HepG2 (cell line): ENCODE measurements around the gene CACNB4. TPM values are rescaled to one million over a fixed set of nuclear protein-coding genes. Genes with fewer than 3 reads are reported as not detected.

Source experiments
- ATAC-seq: fragments of 200-7000 bp; cut with Tn5 transposase; 3 replicates; pipeline ENCODE4 v1.9.1; 2020; ENCODE audit warnings: mild to moderate bottlenecking, moderate library complexity
- BruUV-seq: library from RNA; stranded (reverse); fragments of 400-500 nt; replicated peaks from 2 replicates; lab custom pipeline; 2021; lab: Mats Ljungman, UMichigan
- CTCF ChIA-PET: fragments of 300-600 bp; formaldehyde crosslinking; extraction: SDS; loops from one replicate; lab custom pipeline; 2021; ENCODE audit warnings: low total read pairs, inconsistent platforms, low intra/inter-chr PET ratio; lab: Yijun Ruan, JAX
- POLR2A ChIA-PET: fragments of 350-600 bp; sonication (Branson Sonifier 250); formaldehyde crosslinking; loops from one replicate; lab custom pipeline; 2020; ENCODE audit warnings: antibody characterized with exemption, inconsistent platforms; lab: Yijun Ruan, JAX
- DNase-seq: peaks from one replicate; pipeline ENCODE4 v3.0.0-alpha.2; 2015; ENCODE audit warnings: low spot score
- FAIRE-seq: peaks from 3 replicates; lab custom pipeline; 2011; peaks lifted over from hg19 to GRCh38; lab: Jason Lieb, UNC
- H2AFZ ChIP-seq: one replicate; pipeline ENCODE4 v1.6.1; 2011; ENCODE audit warnings: low read length, inconsistent platforms
- H3K27ac ChIP-seq: fragments of 300-600 bp; 3 replicates; pipeline ENCODE4 v1.8.0; 2011; ENCODE audit warnings: mixed run types, mild to moderate bottlenecking, mixed read lengths, low read length, inconsistent platforms; ENCODE audit not compliant: insufficient read depth; ENCODE audit errors: extremely low read length
- H3K27me3 ChIP-seq, 2 experiments: fragments of 200-600 bp in 1 of 2; 2 replicates in 1 of 2; 3 replicates in 1 of 2; pipeline versions ENCODE4 v1.6.0 to v1.8.0; 2011; ENCODE audit warnings: low read length in 2 of 2, mild to moderate bottlenecking in 2 of 2, moderate library complexity in 2 of 2, inconsistent platforms in 1 of 2; ENCODE audit not compliant: insufficient read depth in 2 of 2, control insufficient read depth in 1 of 2
- H3K36me3 ChIP-seq, 2 experiments: fragments of 200-600 bp in 1 of 2; replicated peaks in 1 of 2; 2 replicates in 1 of 2; 3 replicates in 1 of 2; pipeline versions ENCODE4 v1.5.1 to v1.8.0; 2011; ENCODE audit warnings: low read length in 2 of 2, inconsistent platforms in 1 of 2; ENCODE audit not compliant: insufficient read depth in 2 of 2, control insufficient read depth in 1 of 2
- H3K4me1 ChIP-seq: 2 replicates; pipeline ENCODE4 v1.5.1; 2012; ENCODE audit warnings: low read length, inconsistent platforms; ENCODE audit not compliant: insufficient read depth
- H3K4me2 ChIP-seq: 2 replicates; pipeline ENCODE4 v1.6.0; 2011; ENCODE audit warnings: low read depth, low read length, inconsistent platforms
- H3K4me3 ChIP-seq, 3 experiments: fragments of 200-600 bp in 1 of 3; sonication (generic), shearing (Covaris generic) in 1 of 3; replicated peaks in 1 of 3; 2 replicates each; pipeline ENCODE4 v1.5.1; 2011 to 2016; ENCODE audit warnings: low read length in 3 of 3, inconsistent platforms in 2 of 3, low read depth in 2 of 3, mild to moderate bottlenecking in 2 of 3, control low read depth in 1 of 3, mixed read lengths in 1 of 3; ENCODE audit not compliant: insufficient read depth in 1 of 3
- H3K79me2 ChIP-seq: one replicate; pipeline ENCODE4 v1.6.1; 2011; ENCODE audit warnings: low read length, inconsistent platforms; ENCODE audit not compliant: insufficient read depth
- H3K9ac ChIP-seq: 2 replicates; pipeline ENCODE4 v1.6.0; 2011; ENCODE audit warnings: mild to moderate bottlenecking, low read depth, low read length, inconsistent platforms; ENCODE audit not compliant: insufficient read depth
- H3K9me3 ChIP-seq: 2 replicates; pipeline ENCODE4 v1.5.1; 2012; ENCODE audit warnings: mild to moderate bottlenecking, low read length
- H4K20me1 ChIP-seq: 2 replicates; pipeline ENCODE4 v1.6.0; 2011; ENCODE audit warnings: inconsistent platforms, mild to moderate bottlenecking, low read length, moderate library complexity; ENCODE audit not compliant: insufficient read depth
- KDM5B ChIP-seq: sonication (generic); formaldehyde crosslinking; IDR thresholded peaks from 2 replicates; pipeline ENCODE4 v1.4.0; 2020; ENCODE audit warnings: missing genetic modification reagents, mild to moderate bottlenecking, borderline replicate concordance
- MBNL3 ChIP-seq: fragments of 250-450 bp; sonication (Bioruptor Pico); conservative IDR thresholded peaks from 2 replicates; pipeline ENCODE4 v1.8.0; 2022; ENCODE audit warnings: mild to moderate bottlenecking, inconsistent platforms
- NFE2L2 ChIP-seq: fragments of 150-350 bp; IDR thresholded peaks from 2 replicates; pipeline ENCODE4 v1.6.1; 2014; ENCODE audit warnings: low read length
- PPARG ChIP-seq: conservative IDR thresholded peaks from 2 replicates; pipeline ENCODE4 v1.6.1; 2016; ENCODE audit warnings: missing biosample characterization, missing genetic modification reagents
- XRCC5 ChIP-seq: fragments of 200-400 bp; formaldehyde crosslinking; optimal IDR thresholded peaks from 2 replicates; pipeline ENCODE3; 2017; ENCODE audit warnings: mild to moderate bottlenecking, low read length
- ZBTB46 ChIP-seq: sonication (generic); formaldehyde crosslinking; IDR thresholded peaks from 2 replicates; pipeline ENCODE4 v1.4.0; 2020; ENCODE audit warnings: mild to moderate bottlenecking, missing genetic modification reagents, borderline replicate concordance
- ZNF138 ChIP-seq: sonication (generic); formaldehyde crosslinking; IDR thresholded peaks from 2 replicates; pipeline ENCODE4 v1.5.0; 2020; ENCODE audit warnings: mild to moderate bottlenecking, low read depth, missing genetic modification reagents
- ZNF564 ChIP-seq: sonication (generic); formaldehyde crosslinking; IDR thresholded peaks from 2 replicates; pipeline ENCODE4 v1.8.1; 2023; ENCODE audit warnings: mild to moderate bottlenecking, missing genetic modification reagents
- WGBS: methylation state at CpG from one replicate; pipeline ENCODE4 v1.1.6; 2017; ENCODE audit warnings: low lambda C conversion rate; 5-methylcytosine and 5-hydroxymethylcytosine counted together
- in situ Hi-C: cut with HindIII; loops from 2 replicates; pipeline ENCODE4 v1.10.0; 2017; ENCODE audit warnings: low pct_unique_long_range_greater_than_20kb; ENCODE audit not compliant: extremely low pct_ligation_motif_present
- intact Hi-C: fragments of 100-400 bp; cut with micrococcal nuclease; formaldehyde crosslinking; loops from one replicate; pipeline ENCODE4 v1.10.0; 2022; ENCODE audit not compliant: unreplicated experiment
- polyA plus RNA-seq, 8 experiments: library from polyadenylated mRNA; depleted of rRNA in 3 of 8; stranded (reverse) in 7 of 8; unstranded in 1 of 8; fragments of >200 nt; fragmentation: Illumina TruSeq in 4 of 8; extraction: Trizol in 4 of 8; gene quantifications; 2 replicates each; pipeline versions ENCODE4 v1.2.1 to v1.2.3, GENCODE V29; 2011 to 2016; ENCODE audit warnings: low read depth in 4 of 8, missing spikeins in 1 of 8, mixed read lengths in 1 of 8; ENCODE audit not compliant: insufficient read depth in 1 of 8
- total RNA-seq, 5 experiments: library from RNA; depleted of rRNA; stranded (reverse); fragments of >200 nt; fragmentation: Illumina TruSeq; extraction: Trizol; gene quantifications; 2 replicates each; pipeline ENCODE4 v1.2.3, GENCODE V29; 2016; ENCODE audit warnings: low read depth in 1 of 5

The CACNB4 gene
- total and polyA plus RNA-seq, 2 of the 13 experiments (the other 11 are each of a cell fraction or from before 2014, with no cell fraction given) = 5.1 to 14.3 TPM

- Histone ChIP-seq H3K4me2 (no peak overlapping the region), H3K4me1 (peaks cover 26% of the 10 kb centered on the region), H3K79me2 (no peaks in the 10 kb centered on the region)
- TF ChIP-seq MBNL3 (no peak), PPARG (CRISPR knock-in tag) (no peak), XRCC5 (no peak), NFE2L2 (no peak), ZBTB46 (CRISPR knock-in tag) (no peak), ZNF138 (CRISPR knock-in tag) (no peak), ZNF564 (no peak), KDM5B (CRISPR knock-in tag) (no peak)
- TF ChIP-seq, all 625 proteins: peak for 0
- no peak overlapping the region for H2AFZ ChIP-seq
- no peak overlapping the region for H3K27ac ChIP-seq
- FAIRE-seq = no peak
- DNase-seq = no peak
- ChIA-PET CTCF (no interaction called here), POLR2A (no interaction called here)
- H3K9ac ChIP-seq = no peak overlapping the region
- H4K20me1 ChIP-seq = no peaks in the 10 kb centered on the region
- H3K27me3 ChIP-seq = no peaks in the 10 kb centered on the region
- peaks cover 10% of the 10 kb centered on the region; the same call in 1 of the 2 replicates for H3K9me3 ChIP-seq
- H3K36me3 ChIP-seq = no peaks in the 10 kb centered on the region; a peak in 2 of 5 replicates
- ATAC-seq = no peak
- BruUV-seq = no TSS peak
- in situ Hi-C loops (no loop called here), intact Hi-C loops (no loop called here)
- H3K4me3 ChIP-seq = no peak overlapping the region
- 97% methylated on average over 1 of the region's 1 CpG for WGBS
Measured at GRCh38 chr2:151943461-151943860, 155.4 kb downstream of the CACNB4 start.
